Dendritic cell treated with granulocyte-macrophage colony-stimulating factor and Interleukin-4, amounts not matched to agents 40 ng/mL and 50 ng/mL, for 4 days (primary cell): ENCODE results near the gene NPR3.

Source experiments
- H3K27ac Mint-ChIP-seq: one replicate; pipeline ENCODE4 v1.8.0; 2022; ENCODE audit warnings: mild to moderate bottlenecking, mixed read lengths
- H3K27me3 Mint-ChIP-seq: one replicate; pipeline ENCODE4 v1.8.0; 2022; ENCODE audit warnings: mild to moderate bottlenecking, mixed read lengths
- H3K36me3 Mint-ChIP-seq: one replicate; pipeline ENCODE4 v1.8.0; 2022; ENCODE audit warnings: low read depth, mixed read lengths
- H3K4me1 Mint-ChIP-seq: one replicate; pipeline ENCODE4 v1.8.0; 2022; ENCODE audit warnings: low read depth, mixed read lengths
- H3K4me3 Mint-ChIP-seq: one replicate; pipeline ENCODE4 v1.8.0; 2022; ENCODE audit warnings: mild to moderate bottlenecking, moderate library complexity, mixed read lengths
- H3K9me3 Mint-ChIP-seq: one replicate; pipeline ENCODE4 v1.8.0; 2022; ENCODE audit warnings: mixed read lengths
- intact Hi-C: fragments of 100-400 bp; cut with micrococcal nuclease; formaldehyde crosslinking; loops from one replicate; pipeline ENCODE4 v1.15.0; 2022

NPR3 gene

GRCh38 chr5:32760091-32760509 is 49.0 kb downstream of the NPR3 start:
- intact Hi-C loops: no loop called here
- Mint-ChIP-seq H3K36me3 (no peaks in the 10 kb centered on the region), H3K27me3 (no peaks in the 10 kb centered on the region), H3K4me3 (peak overlapping the region; percentile 75), H3K27ac (peak overlapping the region; percentile 19), H3K9me3 (no peaks in the 10 kb centered on the region), H3K4me1 (peaks cover 6% of the 10 kb centered on the region)

- Mint-ChIP-seq H3K4me3 (no peak overlapping the region), H3K9me3 (no peaks in the 10 kb centered on the region), H3K4me1 (peaks cover 5% of the 10 kb centered on the region), H3K36me3 (no peaks in the 10 kb centered on the region), H3K27me3 (no peaks in the 10 kb centered on the region), H3K27ac (no peak overlapping the region)
- intact Hi-C loops: no loop called here
These were observed 54.1 kb downstream of the NPR3 start for GRCh38 chr5:32765266-32765665.

DNA sequence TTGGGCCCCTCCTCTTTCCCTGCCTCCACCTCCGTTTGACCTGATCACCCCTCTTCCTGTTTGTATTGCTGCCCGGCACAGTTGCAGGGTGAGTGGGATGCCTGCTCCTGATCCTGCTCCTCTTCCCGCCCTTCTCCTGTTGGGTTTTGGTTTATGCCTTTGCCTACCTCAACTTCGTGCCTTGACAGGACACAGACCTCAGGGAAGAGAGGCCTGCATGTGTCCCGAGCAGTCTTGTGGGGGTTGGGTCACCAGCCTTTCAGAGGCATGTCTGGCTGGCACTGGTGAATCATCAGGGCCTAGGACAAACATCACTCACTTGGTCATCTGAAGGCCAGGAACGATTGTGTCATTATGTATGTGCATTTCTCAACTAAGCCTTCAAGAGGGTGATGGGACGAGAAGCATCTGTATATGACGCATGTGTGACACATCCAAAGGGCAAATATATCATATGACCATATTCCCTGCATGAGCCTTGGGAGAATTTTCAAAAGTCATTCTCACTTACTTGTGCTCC is 56.9 kb downstream of the NPR3 start:
- Mint-ChIP-seq H3K9me3 (no peaks in the 10 kb centered on the region), H3K27ac (no peak overlapping the region), H3K27me3 (no peaks in the 10 kb centered on the region), H3K4me3 (no peak overlapping the region), H3K36me3 (no peaks in the 10 kb centered on the region), H3K4me1 (peaks cover 5% of the 10 kb centered on the region)
- intact Hi-C loops: no loop called here

- H3K36me3 Mint-ChIP-seq: no peaks in the 10 kb centered on the region
- H3K27me3 Mint-ChIP-seq: no peaks in the 10 kb centered on the region
- no peak overlapping the region for H3K4me3 Mint-ChIP-seq
- intact Hi-C loops: no loop called here
- no peaks in the 10 kb centered on the region for H3K9me3 Mint-ChIP-seq
- peaks cover 5% of the 10 kb centered on the region for H3K4me1 Mint-ChIP-seq
- H3K27ac Mint-ChIP-seq: no peak overlapping the region
These were observed 58.6 kb downstream of the NPR3 start for GRCh38 chr5:32769711-32770110.

GRCh38 chr5:32770444-32770843 is 59.3 kb downstream of the NPR3 start:
- no peak overlapping the region for H3K4me3 Mint-ChIP-seq
- H3K9me3 Mint-ChIP-seq: no peaks in the 10 kb centered on the region
- H3K27me3 Mint-ChIP-seq: no peaks in the 10 kb centered on the region
- H3K4me1 Mint-ChIP-seq: peaks cover 5% of the 10 kb centered on the region
- no peaks in the 10 kb centered on the region for H3K36me3 Mint-ChIP-seq
- intact Hi-C loops: no loop called here
- H3K27ac Mint-ChIP-seq: no peak overlapping the region

DNA sequence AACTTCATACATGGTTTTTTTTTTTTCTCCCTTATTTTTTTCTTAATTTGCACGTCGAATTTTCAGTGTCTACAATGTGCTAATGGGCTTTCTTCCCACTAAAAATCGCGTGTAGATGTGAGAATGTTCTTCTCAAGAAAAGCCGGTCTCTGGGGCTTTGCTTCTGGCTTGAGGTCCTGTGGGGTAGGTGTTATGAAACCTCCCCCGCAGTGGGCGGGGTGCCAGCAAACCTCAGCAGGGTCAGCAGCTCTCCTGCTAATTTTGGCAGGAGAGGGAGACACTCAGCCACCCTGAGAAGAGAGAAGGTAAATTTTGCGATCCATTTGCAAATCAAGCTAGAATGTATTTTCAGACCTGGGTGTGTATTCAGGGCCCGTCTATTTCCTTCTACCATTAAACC is 59.9 kb downstream of the NPR3 start:
- no peaks in the 10 kb centered on the region for H3K36me3 Mint-ChIP-seq
- intact Hi-C loops: no loop called here
- H3K4me3 Mint-ChIP-seq: no peak overlapping the region
- no peak overlapping the region for H3K27ac Mint-ChIP-seq
- H3K27me3 Mint-ChIP-seq: no peaks in the 10 kb centered on the region
- peaks cover 5% of the 10 kb centered on the region for H3K4me1 Mint-ChIP-seq
- no peaks in the 10 kb centered on the region for H3K9me3 Mint-ChIP-seq

DNA sequence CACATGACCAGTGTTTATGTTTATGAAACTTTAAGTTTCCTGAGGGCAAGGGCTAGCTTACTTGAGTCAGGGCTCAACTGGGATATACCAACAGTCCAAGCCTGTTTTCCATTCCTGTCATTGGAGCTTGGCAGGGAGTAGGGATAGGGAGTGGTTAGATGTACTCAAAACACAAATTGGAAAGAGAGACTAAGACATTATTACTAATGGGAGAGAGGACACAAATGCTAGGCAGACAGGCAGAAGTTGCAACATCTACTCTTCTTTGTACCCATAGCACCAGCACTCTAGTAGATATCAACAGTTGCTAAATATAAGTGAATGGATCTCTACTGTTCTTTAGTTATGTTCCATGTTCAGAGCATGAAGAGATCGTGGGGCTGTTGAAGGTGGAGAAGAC is 62.8 kb downstream of the NPR3 start:
- Mint-ChIP-seq H3K36me3 (no peaks in the 10 kb centered on the region), H3K4me1 (no peaks in the 10 kb centered on the region), H3K27ac (no peak overlapping the region), H3K27me3 (no peaks in the 10 kb centered on the region), H3K4me3 (no peak overlapping the region), H3K9me3 (no peaks in the 10 kb centered on the region)
- intact Hi-C loops: no loop called here

- Mint-ChIP-seq H3K4me3 (no peak overlapping the region), H3K36me3 (no peaks in the 10 kb centered on the region), H3K27ac (no peak overlapping the region), H3K4me1 (no peaks in the 10 kb centered on the region), H3K9me3 (no peaks in the 10 kb centered on the region), H3K27me3 (no peaks in the 10 kb centered on the region)
- intact Hi-C loops: no loop called here
These were observed 65.1 kb downstream of the NPR3 start for GRCh38 chr5:32776200-32776599.

DNA sequence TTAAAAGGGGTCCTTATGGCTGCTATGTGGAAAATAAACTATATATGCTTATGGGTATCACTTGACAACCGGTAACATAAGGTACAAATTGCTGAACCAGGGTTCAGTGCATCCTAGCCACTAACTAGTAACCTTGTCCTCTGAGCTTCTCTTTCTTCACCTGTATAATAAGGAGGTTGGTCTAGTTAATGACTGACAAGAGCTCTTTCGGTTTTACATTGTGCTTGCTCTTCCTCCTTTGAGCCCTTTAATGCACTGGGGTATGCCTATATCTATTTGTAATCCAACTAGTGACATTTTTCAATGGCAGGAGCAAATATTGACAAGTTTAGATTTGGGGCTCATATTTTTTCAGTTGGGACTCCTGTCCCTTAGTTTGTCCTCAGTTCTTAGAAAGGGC is 66.1 kb downstream of the NPR3 start:
- Mint-ChIP-seq H3K4me1 (no peaks in the 10 kb centered on the region), H3K27ac (no peak overlapping the region), H3K9me3 (no peaks in the 10 kb centered on the region), H3K36me3 (no peaks in the 10 kb centered on the region), H3K27me3 (no peaks in the 10 kb centered on the region), H3K4me3 (no peak overlapping the region)
- intact Hi-C loops: no loop called here

DNA sequence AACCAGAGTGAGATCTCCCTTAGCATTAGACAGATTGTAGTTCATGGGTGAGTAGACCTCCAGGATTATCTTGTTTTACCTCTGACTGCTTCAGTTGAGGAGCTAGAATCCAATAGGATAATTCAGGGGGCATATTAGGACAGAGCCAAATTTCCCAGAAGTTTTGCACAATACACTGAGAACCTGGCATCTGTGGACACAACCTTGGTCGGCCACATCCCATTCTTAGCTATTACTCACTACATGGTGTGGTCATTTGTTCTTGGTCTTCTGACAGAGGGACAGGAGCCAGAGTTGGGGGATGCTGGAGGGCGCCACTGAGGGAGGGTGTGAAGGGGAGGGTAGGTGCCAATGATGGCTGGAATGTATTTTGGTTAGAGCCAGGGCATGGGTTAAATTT is 66.6 kb downstream of the NPR3 start:
- no peaks in the 10 kb centered on the region for H3K4me1 Mint-ChIP-seq
- no peaks in the 10 kb centered on the region for H3K9me3 Mint-ChIP-seq
- no peaks in the 10 kb centered on the region for H3K36me3 Mint-ChIP-seq
- no peak overlapping the region for H3K27ac Mint-ChIP-seq
- no peak overlapping the region for H3K4me3 Mint-ChIP-seq
- intact Hi-C loops: no loop called here
- no peaks in the 10 kb centered on the region for H3K27me3 Mint-ChIP-seq

DNA sequence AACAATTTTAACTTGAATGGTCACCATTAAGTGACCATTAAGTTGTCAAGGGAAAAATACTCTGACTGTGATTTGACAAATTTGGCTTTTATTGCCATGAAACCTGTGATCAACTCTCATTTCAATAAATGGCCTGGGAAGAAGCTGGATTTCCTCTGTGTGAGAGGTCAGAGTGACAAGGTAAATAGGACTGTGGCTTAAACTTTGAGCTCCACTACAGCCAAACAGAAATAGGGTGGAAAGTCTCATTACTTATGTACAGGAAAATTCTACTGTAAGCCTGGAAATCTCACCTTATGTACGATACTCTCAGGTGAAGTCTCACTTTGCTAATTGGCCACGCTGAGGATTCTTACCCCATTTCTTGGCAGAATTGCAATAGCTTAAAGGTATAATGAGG is 67.3 kb downstream of the NPR3 start:
- Mint-ChIP-seq H3K4me3 (no peak overlapping the region), H3K27me3 (no peaks in the 10 kb centered on the region), H3K36me3 (no peaks in the 10 kb centered on the region), H3K27ac (no peak overlapping the region), H3K9me3 (no peaks in the 10 kb centered on the region), H3K4me1 (no peaks in the 10 kb centered on the region)
- intact Hi-C loops: no loop called here

GRCh38 chr5:32779754-32780415 is 68.8 kb downstream of the NPR3 start:
- H3K9me3 Mint-ChIP-seq: no peaks in the 10 kb centered on the region
- no peaks in the 10 kb centered on the region for H3K4me1 Mint-ChIP-seq
- no peaks in the 10 kb centered on the region for H3K27me3 Mint-ChIP-seq
- no peak overlapping the region for H3K27ac Mint-ChIP-seq
- no peak overlapping the region for H3K4me3 Mint-ChIP-seq
- intact Hi-C loops: no loop called here
- no peaks in the 10 kb centered on the region for H3K36me3 Mint-ChIP-seq

DNA sequence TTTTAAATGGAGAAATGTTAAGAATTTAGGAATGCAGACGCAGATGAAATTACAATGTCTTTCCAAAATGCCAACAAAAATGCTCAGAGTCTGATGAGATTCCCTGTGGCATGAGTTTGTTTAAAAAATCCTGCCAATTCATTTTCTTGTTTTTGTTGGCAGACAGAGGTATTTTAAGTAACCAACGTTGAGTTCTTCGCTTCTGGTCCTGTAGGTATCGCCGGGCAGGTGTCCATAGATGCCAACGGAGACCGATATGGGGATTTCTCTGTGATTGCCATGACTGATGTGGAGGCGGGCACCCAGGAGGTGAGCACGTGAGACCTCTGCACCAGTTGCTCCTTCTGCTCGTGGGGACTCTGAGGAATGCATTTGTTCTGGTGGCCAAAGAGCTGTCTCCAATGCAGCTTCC is 69.4 kb downstream of the NPR3 start:
- Mint-ChIP-seq H3K27ac (no peak overlapping the region), H3K4me3 (no peak overlapping the region), H3K27me3 (no peaks in the 10 kb centered on the region), H3K36me3 (no peaks in the 10 kb centered on the region), H3K9me3 (no peaks in the 10 kb centered on the region), H3K4me1 (no peaks in the 10 kb centered on the region)
- intact Hi-C loops: no loop called here

GRCh38 chr5:32783661-32784060 is 72.5 kb downstream of the NPR3 start:
- intact Hi-C loops: no loop called here
- H3K27ac Mint-ChIP-seq: no peak overlapping the region
- no peaks in the 10 kb centered on the region for H3K9me3 Mint-ChIP-seq
- H3K4me1 Mint-ChIP-seq: no peaks in the 10 kb centered on the region
- no peaks in the 10 kb centered on the region for H3K36me3 Mint-ChIP-seq
- no peaks in the 10 kb centered on the region for H3K27me3 Mint-ChIP-seq
- H3K4me3 Mint-ChIP-seq: no peak overlapping the region

GRCh38 chr5:32785611-32786254 is 74.6 kb downstream of the NPR3 start:
- no peaks in the 10 kb centered on the region for H3K9me3 Mint-ChIP-seq
- H3K27ac Mint-ChIP-seq: no peak overlapping the region
- intact Hi-C loops: no loop called here
- no peaks in the 10 kb centered on the region for H3K36me3 Mint-ChIP-seq
- H3K4me3 Mint-ChIP-seq: no peak overlapping the region
- H3K4me1 Mint-ChIP-seq: no peaks in the 10 kb centered on the region
- no peaks in the 10 kb centered on the region for H3K27me3 Mint-ChIP-seq
